Stimulated activated CD4-positive, alpha-beta T cell treated with anti-CD3 and anti-CD28 coated beads, TNF-alpha, amount 100 ng/mL, for 1 hour (primary cell): ENCODE data around the gene CERS6.

Experiments
- DNase-seq, 3 donors: peaks; one replicate each; pipeline ENCODE4 v3.0.0-alpha.2; 2020; ENCODE audit warnings: low read depth in 3 of 3, low spot score in 1 of 3

CERS6 gene

GRCh38 chr2:168793596-168793995 is 337.5 kb downstream of the CERS6 start:
- no peak for DNase-seq

- DNase-seq = no peak
These were observed 338.9 kb downstream of the CERS6 start for GRCh38 chr2:168794968-168795367.

GRCh38 chr2:168796090-168796577 is 340.1 kb downstream of the CERS6 start:
- DNase-seq = no peak

- no peak for DNase-seq
These were observed 340.7 kb downstream of the CERS6 start for GRCh38 chr2:168796583-168797285.

- DNase-seq = no peak
These were observed 341.2 kb downstream of the CERS6 start for GRCh38 chr2:168797286-168797655.

- DNase-seq = no peak
These were observed 342.2 kb downstream of the CERS6 start for GRCh38 chr2:168798076-168798887.

- no peak for DNase-seq
These were observed 342.9 kb downstream of the CERS6 start for GRCh38 chr2:168798888-168799410.

GRCh38 chr2:168801471-168801870 is 345.4 kb downstream of the CERS6 start:
- no peak for DNase-seq

GRCh38 chr2:168801961-168802858 is 346.1 kb downstream of the CERS6 start, which contains the start of gene NOSTRIN:
Gene NOSTRIN (plus strand): TSS chr2:168802637. CDS start chr2:168802647, 10 bp downstream.
- DNase-seq = no peak

- no peak for DNase-seq
These were observed 347.0 kb downstream of the CERS6 start for GRCh38 chr2:168802859-168803725.

- no peak for DNase-seq
These were observed 348.1 kb downstream of the CERS6 start for GRCh38 chr2:168804214-168804613.

- no peak for DNase-seq
These were observed 349.5 kb downstream of the CERS6 start for GRCh38 chr2:168805615-168806014.

- no peak for DNase-seq
These were observed 353.5 kb downstream of the CERS6 start for GRCh38 chr2:168809537-168809936.

GRCh38 chr2:168810235-168810634 is 354.2 kb downstream of the CERS6 start:
- no peak for DNase-seq

- DNase-seq = no peak
These were observed 355.6 kb downstream of the CERS6 start for GRCh38 chr2:168811696-168812095.

GRCh38 chr2:168814046-168814445 is 358.0 kb downstream of the CERS6 start:
- no peak for DNase-seq

- no peak for DNase-seq
These were observed 359.2 kb downstream of the CERS6 start for GRCh38 chr2:168814939-168815907.

- DNase-seq = no peak
These were observed 360.3 kb downstream of the CERS6 start for GRCh38 chr2:168816369-168816768.
